CD14-positive monocyte (primary cell): ENCODE data around the gene RUSC1. TPM values are rescaled to one million over a fixed set of nuclear protein-coding genes. Genes with fewer than 3 reads are reported as not detected.
A peak's percentile ranks its signal among the peaks of the same experiment; 100 is the strongest.

Experiments used
- DNase-seq, 3 donors: peaks; one replicate each; pipeline ENCODE4 v3.0.0-alpha.2; 2011 to 2022
- H2AFZ ChIP-seq: 2 replicates; pipeline ENCODE4 v1.6.0; 2012; ENCODE audit warnings: mild to moderate bottlenecking, low read depth, low read length, inconsistent platforms; ENCODE audit not compliant: insufficient read depth, poor library complexity, severe bottlenecking
- H3K27ac ChIP-seq, 2 donors: 1 replicate in 1 of 2; 2 replicates in 1 of 2; pipeline ENCODE4 v1.5.1; 2012 to 2013; ENCODE audit warnings: low read length in 2 of 2, control low read depth in 1 of 2, inconsistent platforms in 1 of 2, low read depth in 1 of 2, mild to moderate bottlenecking in 1 of 2
- H3K27me3 ChIP-seq, 2 donors: one replicate each; pipeline versions ENCODE4 v1.6.0 to v1.6.1; 2011 to 2013; ENCODE audit warnings: low read length in 2 of 2; ENCODE audit not compliant: control insufficient read depth in 2 of 2, insufficient read depth in 2 of 2
- H3K36me3 ChIP-seq, 2 donors: replicated peaks in 1 of 2; 1 replicate in 1 of 2; 2 replicates in 1 of 2; pipeline versions ENCODE4 v1.5.1 to v1.6.1; 2012 to 2013; ENCODE audit warnings: low read length in 2 of 2, control low read depth in 1 of 2, inconsistent platforms in 1 of 2, mild to moderate bottlenecking in 1 of 2; ENCODE audit not compliant: insufficient read depth in 2 of 2, control insufficient read depth in 1 of 2
- H3K4me1 ChIP-seq, 2 donors: 1 replicate in 1 of 2; 2 replicates in 1 of 2; pipeline versions ENCODE4 v1.5.1 to v1.6.1; 2012 to 2013; ENCODE audit warnings: low read length in 2 of 2, control low read depth in 1 of 2, inconsistent platforms in 1 of 2, mild to moderate bottlenecking in 1 of 2, moderate library complexity in 1 of 2; ENCODE audit not compliant: insufficient read depth in 2 of 2, control insufficient read depth in 1 of 2
- H3K4me2 ChIP-seq: replicated peaks from 2 replicates; pipeline ENCODE3; 2012; ENCODE audit warnings: low read length, moderate library complexity, mild to moderate bottlenecking; ENCODE audit not compliant: poor library complexity, severe bottlenecking; ENCODE audit errors: extremely low read depth
- H3K4me3 ChIP-seq, 3 experiments: fragments of 200-600 bp in 1 of 3; sonication (generic) in 1 of 3; replicated peaks in 1 of 3; 1 replicate in 2 of 3; 2 replicates in 1 of 3; pipeline ENCODE4 v1.5.1; 2011 to 2013; ENCODE audit warnings: low read length in 3 of 3, mild to moderate bottlenecking in 3 of 3, control low read depth in 2 of 3, low read depth in 2 of 3, inconsistent platforms in 1 of 3, moderate library complexity in 1 of 3
- H3K79me2 ChIP-seq: 2 replicates; pipeline ENCODE4 v1.6.0; 2012; ENCODE audit warnings: mild to moderate bottlenecking, control low read depth, inconsistent platforms, low read length, moderate library complexity; ENCODE audit not compliant: insufficient read depth
- H3K9ac ChIP-seq: 2 replicates; pipeline ENCODE4 v1.6.0; 2017; ENCODE audit warnings: low read length, mild to moderate bottlenecking; ENCODE audit not compliant: insufficient read depth, poor library complexity, severe bottlenecking
- H3K9me3 ChIP-seq, 2 donors: replicated peaks in 1 of 2; 1 replicate in 1 of 2; 2 replicates in 1 of 2; pipeline versions ENCODE4 v1.5.1 to v1.6.1; 2012 to 2013; ENCODE audit warnings: low read length in 2 of 2, control low read depth in 1 of 2; ENCODE audit not compliant: control insufficient read depth in 1 of 2, insufficient read depth in 1 of 2
- H4K20me1 ChIP-seq: 2 replicates; pipeline ENCODE4 v1.6.0; 2012; ENCODE audit warnings: mild to moderate bottlenecking, low read length, control low read depth, moderate library complexity; ENCODE audit not compliant: insufficient read depth
- H3K27ac Mint-ChIP-seq, 7 donors: one replicate each; pipeline ENCODE4 v1.8.0; 2020; ENCODE audit warnings: mild to moderate bottlenecking in 7 of 7, mixed read lengths in 7 of 7, moderate library complexity in 6 of 7, inconsistent platforms in 2 of 7
- H3K27me3 Mint-ChIP-seq, 3 donors: one replicate each; pipeline ENCODE4 v1.8.0; 2021 to 2022; ENCODE audit warnings: low read depth in 3 of 3, mild to moderate bottlenecking in 3 of 3, mixed read lengths in 3 of 3, moderate library complexity in 3 of 3, inconsistent platforms in 1 of 3
- H3K36me3 Mint-ChIP-seq, 2 donors: one replicate each; pipeline ENCODE4 v1.8.0; 2020; ENCODE audit warnings: mixed read lengths in 2 of 2, inconsistent platforms in 1 of 2, mild to moderate bottlenecking in 1 of 2
- H3K4me1 Mint-ChIP-seq: one replicate; pipeline ENCODE4 v1.8.0; 2020; ENCODE audit warnings: mild to moderate bottlenecking, mixed read lengths
- H3K4me3 Mint-ChIP-seq, 2 donors: one replicate each; pipeline ENCODE4 v1.8.0; 2020; ENCODE audit warnings: mild to moderate bottlenecking in 2 of 2, mixed read lengths in 2 of 2, moderate library complexity in 1 of 2
- H3K9me3 Mint-ChIP-seq, 7 donors: one replicate each; pipeline ENCODE4 v1.8.0; 2020 to 2022; ENCODE audit warnings: mixed read lengths in 7 of 7, mild to moderate bottlenecking in 6 of 7, moderate library complexity in 6 of 7, inconsistent platforms in 2 of 7
- CTCF ChIP-seq: fragments of 200-600 bp; IDR thresholded peaks from one replicate; pipeline ENCODE4 v1.8.0; 2022; ENCODE audit warnings: antibody characterized with exemption, mild to moderate bottlenecking
- WGBS: methylation state at CpG from one replicate; pipeline ENCODE4 v1.1.5; 2013; ENCODE audit warnings: missing lambda C conversion rate; ENCODE audit not compliant: insufficient coverage; 5-methylcytosine and 5-hydroxymethylcytosine counted together
- intact Hi-C, 2 donors: fragments of 100-400 bp; cut with micrococcal nuclease; formaldehyde crosslinking; loops; one replicate each; pipeline versions ENCODE4 v1.15.0 to v1.15.1; 2023
- polyA plus RNA-seq, 3 donors: library from polyadenylated mRNA; depleted of rRNA in 1 of 3; unstranded in 2 of 3; stranded (reverse) in 1 of 3; fragments of 300-500 nt in 2 of 3; fragments of >200 nt in 1 of 3; fragmentation: Illumina TruSeq in 2 of 3; gene quantifications; 1 replicate in 2 of 3; 2 replicates in 1 of 3; pipeline ENCODE4 v1.2.3, GENCODE V29; 2012 to 2021

The RUSC1 gene
- polyA plus RNA-seq, 3 donors: 12.7 to 23.4 (median 13.5) TPM

- Mint-ChIP-seq H3K4me1 (peaks cover 40% of the 10 kb centered on the region), H3K27ac (peak overlapping the region in 4 of 7 donors; percentile 23 to 87 (median 76)), H3K27me3 (peaks cover 2 to 7% (median 2%) of the 10 kb centered on the region in 3 donors), H3K4me3 (peak overlapping the region; percentile 83 to 90), H3K9me3 (no peaks in the 10 kb centered on the region), H3K36me3 (peaks cover 2 to 21% of the 10 kb centered on the region in 2 donors)
- Histone ChIP-seq H3K27ac (peak overlapping the region in 1 of 2 donors; percentile 71), H3K27me3 (no peaks in the 10 kb centered on the region), H3K9ac (peak overlapping the region; percentile 65), H4K20me1 (peaks cover 23% of the 10 kb centered on the region), H3K9me3 (no peaks in the 10 kb centered on the region), H3K4me1 (peaks cover 31 to 48% of the 10 kb centered on the region in 2 donors), H3K36me3 (peaks cover 1 to 16% of the 10 kb centered on the region in 2 donors), H2AFZ (peak overlapping the region; percentile 97), H3K4me3 (peak overlapping the region; percentile 62 to 84 (median 80)), H3K79me2 (peaks cover 16% of the 10 kb centered on the region), H3K4me2 (peak overlapping the region; percentile 78)
- peak in 2 of 3 donors; percentile 22 to 27 for DNase-seq
- intact Hi-C loops: loop anchor here (5.0 kb wide), 2 partner anchors 48 to 73 kb away; partner anchors contain the start of gene HCN3 (in 1 of the 2)
- WGBS: 24% methylated on average over 44 of the region's 59 CpGs
- peak; percentile 34 for TF ChIP-seq CTCF
Measured at GRCh38 chr1:155324717-155325602, 4.3 kb downstream of the RUSC1 start.

- H3K4me1 ChIP-seq: peaks cover 26 to 42% of the 10 kb centered on the region in 2 donors
- no peak for DNase-seq
- Mint-ChIP-seq H3K4me3 (no peak overlapping the region), H3K4me1 (peaks cover 34% of the 10 kb centered on the region), H3K27me3 (peaks cover 2 to 7% (median 2%) of the 10 kb centered on the region in 3 donors), H3K36me3 (peaks cover 8 to 27% of the 10 kb centered on the region in 2 donors), H3K9me3 (no peaks in the 10 kb centered on the region), H3K27ac (no peak overlapping the region)
- peaks cover 26% of the 10 kb centered on the region for H4K20me1 ChIP-seq
- no peak for TF ChIP-seq CTCF
- H2AFZ ChIP-seq: no peak overlapping the region
- peaks cover 7 to 22% of the 10 kb centered on the region in 2 donors for H3K36me3 ChIP-seq
- peaks cover 16% of the 10 kb centered on the region for H3K79me2 ChIP-seq
- H3K4me3 ChIP-seq: peak overlapping the region in 1 of 3 experiments; percentile 80
- intact Hi-C loops: no loop called here
- H3K9ac ChIP-seq: peak overlapping the region; percentile 65
- peak overlapping the region; percentile 78 for H3K4me2 ChIP-seq
- H3K27me3 ChIP-seq: no peaks in the 10 kb centered on the region
- no peaks in the 10 kb centered on the region for H3K9me3 ChIP-seq
- no peak overlapping the region for H3K27ac ChIP-seq
- 89% methylated on average over 6 of the region's 6 CpGs for WGBS
Measured at GRCh38 chr1:155325603-155325893, 4.9 kb downstream of the RUSC1 start.
